ENCODE results near the gene LAMB1.

DNA sequence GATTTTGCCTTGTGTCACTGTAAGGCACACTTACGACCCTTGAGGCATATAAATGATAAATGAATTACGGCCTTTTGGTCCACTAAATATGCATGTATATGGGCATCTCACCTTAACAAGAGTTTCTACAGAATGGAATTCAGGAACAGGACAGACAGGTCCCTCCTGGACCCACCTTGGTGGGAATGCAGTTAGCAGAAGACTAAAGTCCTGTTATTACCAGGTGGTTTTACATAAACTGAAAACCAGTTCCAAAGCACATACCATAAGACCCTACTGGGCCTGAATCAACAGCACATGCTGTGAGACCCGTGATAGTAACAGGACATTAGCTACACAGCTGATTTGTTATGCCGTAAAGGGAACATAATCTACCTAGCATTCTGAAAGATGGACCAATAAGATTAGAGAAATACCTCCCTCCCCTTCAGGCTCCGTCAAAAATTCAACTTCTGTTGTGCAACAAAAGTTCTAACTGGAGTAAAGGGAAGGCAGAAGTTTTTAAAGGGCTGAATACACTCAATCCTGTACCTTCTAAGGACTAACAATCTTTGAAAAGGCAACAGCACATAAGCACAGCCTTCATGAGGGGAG, 24.0 kb downstream of the LAMB1 start:
- no peak for TF ChIP-seq CTCF (conservative IDR thresholded peaks at IDR 0.05; ENCODE audit: low read depth, low read length)
- TF ChIP-seq EZH2 (IDR thresholded peaks at IDR 0.05; ENCODE audit: low read length, unreplicated experiment), result no peak
- TF ChIP-seq EZH2phosphoT487 (IDR thresholded peaks at IDR 0.05; ENCODE audit: borderline replicate concordance, low read length), result no peak
